GM23338 (cell line): Measurements from ENCODE around the gene MYO1D. TPM values are rescaled to one million over a fixed set of nuclear protein-coding genes. Genes with fewer than 3 reads are reported as not detected.

ENCODE experiments used
- ATAC-seq: fragments of 200-7000 bp; cut with Tn5 transposase; 3 replicates; pipeline ENCODE4 v1.9.1; 2020
- DNase-seq: peaks from one replicate; pipeline ENCODE4 v3.0.0-alpha.2; 2015; ENCODE audit warnings: low spot score
- H2AFZ ChIP-seq: fragments of 200-600 bp; sonication (generic); 2 replicates; pipeline ENCODE4 v1.8.0; 2016; ENCODE audit warnings: antibody characterized with exemption, mild to moderate bottlenecking, moderate library complexity
- H3F3A ChIP-seq: fragments of 200-600 bp; sonication (generic); replicated peaks from 2 replicates; pipeline ENCODE4 v1.8.0; 2017; ENCODE audit warnings: antibody characterized with exemption, mixed run types, low read depth
- H3K27ac ChIP-seq: fragments of 200-600 bp; sonication (generic); 2 replicates; pipeline ENCODE4 v1.6.1; 2016; ENCODE audit warnings: low read depth
- H3K27me3 ChIP-seq: fragments of 200-600 bp; sonication (generic); 2 replicates; pipeline ENCODE4 v1.8.0; 2016; ENCODE audit warnings: mild to moderate bottlenecking, mixed run types, moderate library complexity; ENCODE audit not compliant: insufficient read depth
- H3K36me3 ChIP-seq: fragments of 200-600 bp; sonication (generic); 2 replicates; pipeline ENCODE4 v1.8.0; 2016; ENCODE audit warnings: mild to moderate bottlenecking; ENCODE audit not compliant: insufficient read depth
- H3K4me1 ChIP-seq: fragments of 200-600 bp; sonication (generic); 2 replicates; pipeline ENCODE4 v1.8.0; 2016; ENCODE audit warnings: mild to moderate bottlenecking, moderate library complexity; ENCODE audit not compliant: insufficient read depth
- H3K4me2 ChIP-seq: fragments of 200-600 bp; sonication (generic); 2 replicates; pipeline ENCODE4 v1.7.1; 2017; ENCODE audit warnings: mixed run types
- H3K4me3 ChIP-seq: fragments of 200-600 bp; sonication (generic); 2 replicates; pipeline ENCODE4 v1.6.1; 2016; ENCODE audit warnings: mixed run types
- H3K79me2 ChIP-seq: fragments of 200-600 bp; sonication (generic); replicated peaks from 2 replicates; pipeline ENCODE4 v1.8.0; 2017; ENCODE audit warnings: mild to moderate bottlenecking; ENCODE audit not compliant: insufficient read depth
- H3K9me2 ChIP-seq: fragments of 200-600 bp; sonication (generic); 2 replicates; pipeline ENCODE4 v1.8.0; 2017; ENCODE audit not compliant: insufficient read depth
- H4K20me1 ChIP-seq: fragments of 200-600 bp; sonication (generic); replicated peaks from 2 replicates; pipeline ENCODE4 v1.8.0; 2017; ENCODE audit warnings: mild to moderate bottlenecking; ENCODE audit not compliant: insufficient read depth
- H3K27ac Mint-ChIP-seq: 2 replicates; pipeline ENCODE4 v1.8.0; 2020; ENCODE audit warnings: inconsistent platforms, mild to moderate bottlenecking, moderate library complexity, mixed read lengths
- H3K27me3 Mint-ChIP-seq: 3 replicates; pipeline ENCODE4 v1.8.0; 2022; ENCODE audit warnings: low read depth, mild to moderate bottlenecking, moderate library complexity, mixed read lengths, inconsistent platforms; ENCODE audit not compliant: insufficient read depth, poor library complexity
- H3K36me3 Mint-ChIP-seq: 3 replicates; pipeline ENCODE4 v1.8.0; 2021; ENCODE audit warnings: low read depth, mild to moderate bottlenecking, inconsistent platforms, moderate library complexity, mixed read lengths
- H3K4me1 Mint-ChIP-seq: 3 replicates; pipeline ENCODE4 v1.8.0; 2020; ENCODE audit warnings: mild to moderate bottlenecking, inconsistent platforms, mixed read lengths
- H3K4me3 Mint-ChIP-seq: 3 replicates; pipeline ENCODE4 v1.8.0; 2021; ENCODE audit warnings: moderate library complexity, mild to moderate bottlenecking, inconsistent platforms, mixed read lengths
- H3K9me3 Mint-ChIP-seq: 3 replicates; pipeline ENCODE4 v1.8.0; 2020; ENCODE audit warnings: moderate library complexity, mild to moderate bottlenecking, inconsistent platforms, mixed read lengths
- CREB1 ChIP-seq: fragments of 250-450 bp; sonication (Bioruptor Pico); IDR thresholded peaks from 2 replicates; pipeline ENCODE4 v1.5.0; 2020; ENCODE audit warnings: low read depth, mild to moderate bottlenecking, moderate library complexity
- CTCF ChIP-seq, 2 experiments: fragments of 200-600 bp in 1 of 2; sonication (generic) in 1 of 2; conservative IDR thresholded peaks; 2 replicates each; pipeline versions ENCODE4 v1.5.1 to v1.6.1; 2016 to 2017; ENCODE audit warnings: antibody characterized with exemption in 2 of 2, low read depth in 2 of 2, mild to moderate bottlenecking in 2 of 2, moderate library complexity in 1 of 2
- ETS1 ChIP-seq: IDR thresholded peaks from 2 replicates; pipeline ENCODE4 v1.6.1; 2016; ENCODE audit warnings: antibody characterized with exemption
- EZH2 ChIP-seq: fragments of 200-600 bp; sonication (generic); IDR thresholded peaks from one replicate; pipeline ENCODE4 v1.8.0; 2017; ENCODE audit warnings: antibody characterized with exemption, mild to moderate bottlenecking, low read depth; ENCODE audit not compliant: unreplicated experiment
- EZH2phosphoT487 ChIP-seq: fragments of 200-600 bp; sonication (generic); IDR thresholded peaks from one replicate; pipeline ENCODE4 v1.8.1; 2018; ENCODE audit warnings: antibody characterized with exemption; ENCODE audit not compliant: unreplicated experiment
- JUNB ChIP-seq: IDR thresholded peaks from one replicate; pipeline ENCODE4 v1.6.1; 2016; ENCODE audit warnings: antibody characterized with exemption; ENCODE audit not compliant: unreplicated experiment
- NANOG ChIP-seq: IDR thresholded peaks from 2 replicates; pipeline ENCODE4 v1.6.1; 2016; ENCODE audit warnings: antibody characterized with exemption, borderline replicate concordance
- POLR2AphosphoS5 ChIP-seq: IDR thresholded peaks from 2 replicates; pipeline ENCODE4 v1.6.1; 2016; ENCODE audit warnings: antibody characterized with exemption, low read depth
- REST ChIP-seq: IDR thresholded peaks from one replicate; pipeline ENCODE4 v1.6.1; 2018; ENCODE audit warnings: antibody characterized with exemption; ENCODE audit not compliant: unreplicated experiment
- STAT1 ChIP-seq: IDR thresholded peaks from one replicate; pipeline ENCODE4 v1.6.1; 2016; ENCODE audit warnings: antibody characterized with exemption; ENCODE audit not compliant: unreplicated experiment
- ZNF114 ChIP-seq: fragments of 250-450 bp; sonication (Bioruptor Pico); IDR thresholded peaks from 2 replicates; pipeline ENCODE4 v1.5.0; 2020; ENCODE audit warnings: mild to moderate bottlenecking, moderate library complexity
- ZNF331 ChIP-seq: fragments of 250-450 bp; sonication (Bioruptor Pico); IDR thresholded peaks from 2 replicates; pipeline ENCODE4 v1.5.0; 2020; ENCODE audit warnings: low read depth, mild to moderate bottlenecking, moderate library complexity
- ZNF462 ChIP-seq: fragments of 250-450 bp; sonication (Bioruptor Pico); IDR thresholded peaks from 2 replicates; pipeline ENCODE4 v1.5.0; 2020; ENCODE audit warnings: mild to moderate bottlenecking, moderate library complexity
- polyA plus RNA-seq: library from polyadenylated mRNA; unstranded; fragments of >200 nt; fragmentation: Nextera tagmentation; extraction: Ambion mirVana; gene quantifications from 2 replicates; pipeline ENCODE4 v1.2.1, GENCODE V29; 2016
- total RNA-seq: library from RNA; depleted of rRNA; stranded (reverse); fragments of >200 nt; shearing (Covaris generic); gene quantifications from 2 replicates; pipeline ENCODE4 v1.2.3, GENCODE V29; 2014

The MYO1D gene
- total and polyA plus RNA-seq, 2 experiments from 2014 or later: 8.6 to 28.6 TPM

- Mint-ChIP-seq H3K27me3 (peaks cover 14% of the 10 kb centered on the region), H3K4me1 (peaks cover 42% of the 10 kb centered on the region), H3K27ac (no peak overlapping the region), H3K4me3 (no peak overlapping the region), H3K36me3 (no peaks in the 10 kb centered on the region), H3K9me3 (no peaks in the 10 kb centered on the region)
- Histone ChIP-seq H3K27ac (no peak overlapping the region), H4K20me1 (no peaks in the 10 kb centered on the region), H2AFZ (no peak overlapping the region), H3K9me2 (no peaks in the 10 kb centered on the region), H3F3A (peaks cover 5% of the 10 kb centered on the region), H3K27me3 (no peaks in the 10 kb centered on the region), H3K4me1 (peaks cover 33% of the 10 kb centered on the region), H3K36me3 (no peaks in the 10 kb centered on the region), H3K4me2 (no peak overlapping the region), H3K4me3 (no peak overlapping the region), H3K79me2 (no peaks in the 10 kb centered on the region)
- ATAC-seq (no peak), DNase-seq (no peak)
- no peak for TF ChIP-seq EZH2
- TF ChIP-seq STAT1: no peak
- no peak for TF ChIP-seq ZNF462 (CRISPR knock-in tag)
- TF ChIP-seq NANOG: no peak
- TF ChIP-seq REST: no peak
- no peak for TF ChIP-seq ETS1
- TF ChIP-seq ZNF331 (CRISPR knock-in tag): no peak
- no peak for TF ChIP-seq CTCF (conservative IDR thresholded peaks at IDR 0.05; ENCODE audit: low read depth in 2 of 2)
- TF ChIP-seq CREB1: no peak
- TF ChIP-seq EZH2phosphoT487: no peak
- TF ChIP-seq JUNB: no peak
- no peak for TF ChIP-seq POLR2AphosphoS5
- no peak for TF ChIP-seq ZNF114 (CRISPR knock-in tag)
These were observed 363.3 kb downstream of the MYO1D start for GRCh38 chr17:32513579-32513978.
